MM.1S (cell line): ENCODE measurements around the gene DLL3.

Experiments used
- DNase-seq: peaks from one replicate; pipeline ENCODE4 v3.0.0-alpha.2; 2015
- H2AFZ ChIP-seq: fragments of 300-600 bp; sonication (generic); 2 replicates; pipeline ENCODE4 v1.6.0; 2016; ENCODE audit warnings: antibody characterized with exemption, low read length
- H3F3A ChIP-seq: fragments of 300-600 bp; sonication (generic); 2 replicates; pipeline ENCODE4 v1.6.1; 2016; ENCODE audit warnings: mild to moderate bottlenecking, antibody characterized with exemption, low read length, moderate library complexity, mixed read lengths; ENCODE audit not compliant: insufficient read depth
- H3K27ac ChIP-seq: fragments of 300-600 bp; sonication (generic); 2 replicates; pipeline ENCODE4 v1.5.1; 2016; ENCODE audit warnings: mild to moderate bottlenecking, low read length
- H3K27me3 ChIP-seq: fragments of 300-600 bp; sonication (generic); replicated peaks from 2 replicates; pipeline ENCODE4 v1.6.0; 2016; ENCODE audit warnings: low read length; ENCODE audit not compliant: insufficient read depth
- H3K36me3 ChIP-seq: fragments of 300-600 bp; sonication (generic); replicated peaks from 2 replicates; pipeline ENCODE4 v1.6.1; 2016; ENCODE audit warnings: mild to moderate bottlenecking, low read length, mixed read lengths; ENCODE audit not compliant: insufficient read depth
- H3K4me1 ChIP-seq: fragments of 300-600 bp; sonication (generic); 2 replicates; pipeline ENCODE4 v1.6.1; 2016; ENCODE audit warnings: low read length, mixed read lengths
- H3K4me2 ChIP-seq: fragments of 300-600 bp; sonication (generic); 2 replicates; pipeline ENCODE4 v1.6.0; 2016; ENCODE audit warnings: low read depth, low read length
- H3K4me3 ChIP-seq: fragments of 300-600 bp; sonication (generic); 2 replicates; pipeline ENCODE4 v1.5.1; 2016; ENCODE audit warnings: low read length, mixed read lengths
- H3K79me2 ChIP-seq: fragments of 300-600 bp; sonication (generic); 2 replicates; pipeline ENCODE4 v1.6.1; 2016; ENCODE audit warnings: mixed run types, low read length, mixed read lengths
- H3K9ac ChIP-seq: fragments of 300-600 bp; sonication (generic); 2 replicates; pipeline ENCODE4 v1.6.1; 2016; ENCODE audit warnings: low read length, mixed read lengths
- H3K9me2 ChIP-seq: fragments of 300-600 bp; sonication (generic); replicated peaks from 2 replicates; pipeline ENCODE4 v1.6.1; 2016; ENCODE audit warnings: mild to moderate bottlenecking, low read length, mixed read lengths; ENCODE audit not compliant: insufficient read depth
- H3K9me3 ChIP-seq: fragments of 300-600 bp; sonication (generic); replicated peaks from 2 replicates; pipeline ENCODE4 v1.6.1; 2016; ENCODE audit warnings: mild to moderate bottlenecking, low read length, mixed read lengths; ENCODE audit not compliant: insufficient read depth
- H4K20me1 ChIP-seq: fragments of 300-600 bp; sonication (generic); 2 replicates; pipeline ENCODE4 v1.6.1; 2016; ENCODE audit warnings: mild to moderate bottlenecking, low read length, moderate library complexity, mixed read lengths; ENCODE audit not compliant: insufficient read depth
- CTCF ChIP-seq: fragments of 300-600 bp; sonication (generic); IDR thresholded peaks from 2 replicates; pipeline ENCODE4 v1.5.1; 2016; ENCODE audit warnings: antibody characterized with exemption, low read length, mixed read lengths
- EZH2 ChIP-seq: fragments of 300-600 bp; sonication (generic); optimal IDR thresholded peaks from 2 replicates; pipeline ENCODE3; 2017; ENCODE audit warnings: low read depth, mild to moderate bottlenecking, antibody characterized with exemption, low read length, mixed read lengths
- EZH2phosphoT487 ChIP-seq: fragments of 300-600 bp; sonication (generic); IDR thresholded peaks from 2 replicates; pipeline ENCODE4 v1.6.1; 2018; ENCODE audit warnings: antibody characterized with exemption, low read length

The DLL3 gene

GRCh38 chr19:39546599-39546998, 47.9 kb downstream of the DLL3 start:
- Histone ChIP-seq H3K9me2 (no peaks in the 10 kb centered on the region), H2AFZ (no peak overlapping the region), H3K27me3 (0 out of 2 replicates have a peak, but pooled peaks cover 3% of the 10 kb centered on the region), H3K4me1 (peaks cover 8% of the 10 kb centered on the region; the same call in 1 of the 2 replicates), H3K9me3 (no peaks in the 10 kb centered on the region), H4K20me1 (no peaks in the 10 kb centered on the region), H3K79me2 (no peaks in the 10 kb centered on the region), H3K4me3 (no peak overlapping the region), H3K27ac (no peak overlapping the region), H3K36me3 (no peaks in the 10 kb centered on the region), H3F3A (peaks cover 7% of the 10 kb centered on the region), H3K9ac (no peak overlapping the region), H3K4me2 (no peak overlapping the region)
- no peak for DNase-seq
- TF ChIP-seq EZH2 (no peak), EZH2phosphoT487 (no peak), CTCF (no peak)

- Histone ChIP-seq H3K9me3 (no peaks in the 10 kb centered on the region), H3K9me2 (no peaks in the 10 kb centered on the region), H3K36me3 (no peaks in the 10 kb centered on the region), H3K27ac (no peak overlapping the region), H3K27me3 (0 out of 2 replicates have a peak, but pooled peaks cover 3% of the 10 kb centered on the region), H4K20me1 (no peaks in the 10 kb centered on the region), H2AFZ (peak overlapping the region; percentile 71), H3K4me3 (peak overlapping the region; percentile 38), H3K9ac (peak overlapping the region; percentile 11; the same call in 1 of the 2 replicates), H3K4me2 (peak overlapping the region; percentile 61), H3K79me2 (no peaks in the 10 kb centered on the region), H3K4me1 (peaks cover 22% of the 10 kb centered on the region), H3F3A (peaks cover 18% of the 10 kb centered on the region)
- TF ChIP-seq EZH2phosphoT487 (no peak), CTCF (no peak), EZH2 (no peak)
- DNase-seq, result peak; percentile 49
Observed at GRCh38 chr19:39550197-39550596, 51.5 kb downstream of the DLL3 start.

GRCh38 chr19:39553082-39553652, 54.4 kb downstream of the DLL3 start:
- H3K9me2 ChIP-seq, result no peaks in the 10 kb centered on the region
- TF ChIP-seq EZH2phosphoT487 (no peak), CTCF (no peak)

More at GRCh38 chr19:39553082-39553652, 54.4 kb downstream of the DLL3 start:
- H3K36me3 ChIP-seq, result no peaks in the 10 kb centered on the region
- peaks cover 32% of the 10 kb centered on the region for H3K4me1 ChIP-seq
- H3K27me3 ChIP-seq, result no peaks in the 10 kb centered on the region
- peak overlapping the region; percentile 75; the same call in 1 of the 2 replicates for H3K4me2 ChIP-seq
- H4K20me1 ChIP-seq, result no peaks in the 10 kb centered on the region
- H2AFZ ChIP-seq, result no peak overlapping the region
- no peaks in the 10 kb centered on the region for H3K79me2 ChIP-seq
- H3K9ac ChIP-seq, result no peak overlapping the region
- no peak overlapping the region for H3K4me3 ChIP-seq
- peaks cover 27% of the 10 kb centered on the region for H3F3A ChIP-seq
- H3K27ac ChIP-seq, result no peak overlapping the region
- H3K9me3 ChIP-seq, result no peaks in the 10 kb centered on the region
- no peak for DNase-seq
